HEK293T (cell line): ENCODE results near the gene PDXP.

ENCODE experiments used
- ARNT ChIP-seq: fragments of 450-650 bp; IDR thresholded peaks from 2 replicates; pipeline ENCODE4 v1.6.1; 2017; ENCODE audit warnings: mild to moderate bottlenecking
- BHLHE40 ChIP-seq: fragments of 450-650 bp; IDR thresholded peaks from 2 replicates; pipeline ENCODE4 v1.6.1; 2016; ENCODE audit warnings: mild to moderate bottlenecking, moderate library complexity, borderline replicate concordance
- CTBP1 ChIP-seq: fragments of 450-650 bp; IDR thresholded peaks from 2 replicates; pipeline ENCODE4 v1.6.1; 2016; ENCODE audit warnings: borderline replicate concordance
- ELF4 ChIP-seq: fragments of 450-650 bp; IDR thresholded peaks from 2 replicates; pipeline ENCODE4 v1.6.1; 2017; ENCODE audit warnings: antibody characterized with exemption
- FOXA1 ChIP-seq: fragments of 450-650 bp; IDR thresholded peaks from 2 replicates; pipeline ENCODE4 v1.6.1; 2016; ENCODE audit warnings: mild to moderate bottlenecking
- FOXM1 ChIP-seq: fragments of 450-650 bp; IDR thresholded peaks from 2 replicates; pipeline ENCODE4 v1.6.1; 2017; ENCODE audit warnings: mild to moderate bottlenecking, borderline replicate concordance
- HDGF ChIP-seq: fragments of 450-650 bp; IDR thresholded peaks from 2 replicates; pipeline ENCODE4 v1.6.1; 2017; ENCODE audit warnings: antibody characterized with exemption, borderline replicate concordance
- NFRKB ChIP-seq: fragments of 450-650 bp; IDR thresholded peaks from 2 replicates; pipeline ENCODE4 v1.6.1; 2016; ENCODE audit warnings: mild to moderate bottlenecking, moderate library complexity
- SP1 ChIP-seq: fragments of 450-650 bp; IDR thresholded peaks from 2 replicates; pipeline ENCODE4 v1.6.1; 2017
- SUZ12 ChIP-seq: fragments of 450-650 bp; IDR thresholded peaks from 2 replicates; pipeline ENCODE4 v1.6.1; 2016; ENCODE audit warnings: mild to moderate bottlenecking
- TARDBP ChIP-seq: fragments of 450-650 bp; IDR thresholded peaks from 2 replicates; pipeline ENCODE4 v1.6.1; 2016
- TF ChIP-seq, protein P1 (sequence below): fragments of 450-650 bp; IDR thresholded peaks from 2 replicates; pipeline ENCODE4 v1.6.1; 2016

DNA sequence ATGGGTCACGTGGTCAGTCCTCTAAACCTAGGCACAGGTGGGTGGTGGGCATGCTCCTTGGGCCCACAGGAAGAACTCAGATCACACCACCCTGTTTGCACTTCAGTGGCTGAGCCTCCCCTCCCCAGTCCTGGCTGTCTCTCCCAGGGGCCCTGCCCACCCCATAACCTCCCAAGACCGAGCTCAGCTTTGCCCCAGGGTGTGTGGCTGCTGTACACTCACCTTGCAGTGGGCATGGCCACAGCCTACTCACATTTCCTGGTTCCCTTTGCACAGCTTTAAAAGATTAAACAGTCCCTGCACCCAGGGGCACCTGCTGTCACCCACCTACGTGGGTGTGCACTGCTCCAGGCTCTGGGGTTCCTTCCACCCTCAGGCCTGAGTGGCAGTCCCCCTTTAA is 52.2 kb downstream of the PDXP start:
- no peak for TF ChIP-seq HDGF
- no peak for TF ChIP-seq TARDBP
- no peak for TF ChIP-seq ARNT
- TF ChIP-seq ELF4, result no peak
- no peak for TF ChIP-seq CTBP1
- no peak for TF ChIP-seq NFRKB
- no peak for TF ChIP-seq FOXM1
- TF ChIP-seq, protein P1, sequence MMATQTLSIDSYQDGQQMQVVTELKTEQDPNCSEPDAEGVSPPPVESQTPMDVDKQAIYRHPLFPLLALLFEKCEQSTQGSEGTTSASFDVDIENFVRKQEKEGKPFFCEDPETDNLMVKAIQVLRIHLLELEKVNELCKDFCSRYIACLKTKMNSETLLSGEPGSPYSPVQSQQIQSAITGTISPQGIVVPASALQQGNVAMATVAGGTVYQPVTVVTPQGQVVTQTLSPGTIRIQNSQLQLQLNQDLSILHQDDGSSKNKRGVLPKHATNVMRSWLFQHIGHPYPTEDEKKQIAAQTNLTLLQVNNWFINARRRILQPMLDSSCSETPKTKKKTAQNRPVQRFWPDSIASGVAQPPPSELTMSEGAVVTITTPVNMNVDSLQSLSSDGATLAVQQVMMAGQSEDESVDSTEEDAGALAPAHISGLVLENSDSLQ, result no peak
- TF ChIP-seq FOXA1, result no peak
- TF ChIP-seq BHLHE40, result no peak
- TF ChIP-seq SUZ12, result no peak
- no peak for TF ChIP-seq SP1
